Measurements from ENCODE around the gene LIN7A.

DNA sequence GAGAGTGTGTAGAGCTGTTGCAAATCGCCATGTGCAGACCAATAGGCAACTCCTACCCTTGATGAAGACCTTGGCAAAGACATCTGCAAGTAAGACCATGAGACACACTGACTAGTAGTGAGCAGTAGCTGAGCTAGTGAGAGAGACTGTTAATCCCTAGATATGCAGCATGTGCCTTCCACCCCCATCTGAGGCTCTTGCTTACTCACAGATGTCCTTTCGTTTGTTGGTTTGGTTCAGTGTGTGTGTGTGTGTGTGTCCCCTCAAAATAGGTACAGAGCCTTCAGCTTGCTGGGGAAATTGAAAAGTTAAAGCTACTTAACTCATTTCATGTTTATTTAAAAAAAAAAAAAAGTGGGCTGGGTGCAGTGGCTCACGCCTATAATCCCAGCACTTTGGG, 183.5 kb downstream of the LIN7A start:
- TF ChIP-seq, protein P1, sequence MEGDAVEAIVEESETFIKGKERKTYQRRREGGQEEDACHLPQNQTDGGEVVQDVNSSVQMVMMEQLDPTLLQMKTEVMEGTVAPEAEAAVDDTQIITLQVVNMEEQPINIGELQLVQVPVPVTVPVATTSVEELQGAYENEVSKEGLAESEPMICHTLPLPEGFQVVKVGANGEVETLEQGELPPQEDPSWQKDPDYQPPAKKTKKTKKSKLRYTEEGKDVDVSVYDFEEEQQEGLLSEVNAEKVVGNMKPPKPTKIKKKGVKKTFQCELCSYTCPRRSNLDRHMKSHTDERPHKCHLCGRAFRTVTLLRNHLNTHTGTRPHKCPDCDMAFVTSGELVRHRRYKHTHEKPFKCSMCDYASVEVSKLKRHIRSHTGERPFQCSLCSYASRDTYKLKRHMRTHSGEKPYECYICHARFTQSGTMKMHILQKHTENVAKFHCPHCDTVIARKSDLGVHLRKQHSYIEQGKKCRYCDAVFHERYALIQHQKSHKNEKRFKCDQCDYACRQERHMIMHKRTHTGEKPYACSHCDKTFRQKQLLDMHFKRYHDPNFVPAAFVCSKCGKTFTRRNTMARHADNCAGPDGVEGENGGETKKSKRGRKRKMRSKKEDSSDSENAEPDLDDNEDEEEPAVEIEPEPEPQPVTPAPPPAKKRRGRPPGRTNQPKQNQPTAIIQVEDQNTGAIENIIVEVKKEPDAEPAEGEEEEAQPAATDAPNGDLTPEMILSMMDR (IDR thresholded peaks at IDR 0.05) = no peak
- TF ChIP-seq POLR2A (IDR thresholded peaks at IDR 0.05) = no peak
